Astrocyte (in vitro differentiated cells and primary cell): ENCODE data around the gene DCTD.

Experiments used
- CTCF ChIP-seq: IDR thresholded peaks from 2 replicates; pipeline ENCODE4 v1.5.1; 2011; ENCODE audit warnings: low read depth, mild to moderate bottlenecking, inconsistent platforms, low read length, moderate library complexity; ENCODE audit not compliant: insufficient read depth
- EZH2 ChIP-seq: IDR thresholded peaks from 2 replicates; pipeline ENCODE4 v1.6.1; 2012; ENCODE audit warnings: mild to moderate bottlenecking, low read length, inconsistent platforms; ENCODE audit not compliant: insufficient read depth

- no peak for TF ChIP-seq CTCF
- no peak for TF ChIP-seq EZH2
These were observed 14.6 kb upstream of the DCTD start for GRCh38 chr4:182931691-182932345.
